OCI-LY7 (cell line): Measurements from ENCODE around the gene ATG4C. TPM values are rescaled to one million over a fixed set of nuclear protein-coding genes. Genes with fewer than 3 reads are reported as not detected.
A peak's percentile ranks its signal among the peaks of the same experiment; 100 is the strongest.
"Not testable (repeated sequence)": the region's sequence is repeated elsewhere in the genome, so short reads cannot be mapped to it uniquely, and the experiment has no call there.

Experiments used
- BruUV-seq: library from RNA; stranded (reverse); fragments of 400-500 nt; replicated peaks from 2 replicates; lab custom pipeline; 2021; lab: Mats Ljungman, UMichigan
- CTCF ChIA-PET: fragments of 300-600 bp; sonication (Branson Sonifier 250); formaldehyde crosslinking; loops from one replicate; lab custom pipeline; 2022; ENCODE audit warnings: antibody characterized with exemption; ENCODE audit not compliant: unreplicated experiment; lab: Charles Lee
- POLR2A ChIA-PET: fragments of 300-600 bp; sonication (Branson Sonifier 250); formaldehyde crosslinking; loops from one replicate; lab custom pipeline; 2022; ENCODE audit warnings: antibody characterized with exemption; lab: Charles Lee
- DNase-seq: peaks from one replicate; pipeline ENCODE4 v3.0.0-alpha.2; 2015; ENCODE audit warnings: low spot score
- H2AFZ ChIP-seq: fragments of 200-600 bp; sonication (generic), shearing (Covaris generic); 2 replicates; pipeline ENCODE4 v1.6.1; 2014; ENCODE audit warnings: mild to moderate bottlenecking, antibody characterized with exemption, low read length, moderate library complexity
- H3K27ac ChIP-seq: fragments of 200-600 bp; sonication (generic); 2 replicates; pipeline ENCODE4 v1.5.1; 2014; ENCODE audit warnings: mixed run types, low read depth, mild to moderate bottlenecking, moderate library complexity, low read length, inconsistent platforms; ENCODE audit not compliant: poor library complexity, severe bottlenecking
- H3K36me3 ChIP-seq: fragments of 200-600 bp; sonication (generic); 2 replicates; pipeline ENCODE4 v1.6.1; 2014; ENCODE audit warnings: mild to moderate bottlenecking, antibody characterized with exemption, low read length, moderate library complexity, mixed read lengths; ENCODE audit not compliant: insufficient read depth
- H3K4me1 ChIP-seq: fragments of 200-600 bp; sonication (generic); 2 replicates; pipeline ENCODE4 v1.5.1; 2014; ENCODE audit warnings: mild to moderate bottlenecking, low read length; ENCODE audit not compliant: insufficient read depth, poor library complexity, severe bottlenecking
- H3K4me2 ChIP-seq: fragments of 200-600 bp; sonication (generic); 2 replicates; pipeline ENCODE4 v1.6.1; 2014; ENCODE audit warnings: mild to moderate bottlenecking, low read length
- H3K4me3 ChIP-seq: fragments of 200-600 bp; sonication (generic); 2 replicates; pipeline ENCODE4 v1.5.1; 2014; ENCODE audit warnings: mild to moderate bottlenecking, low read depth, low read length; ENCODE audit not compliant: poor library complexity, severe bottlenecking
- H3K79me2 ChIP-seq: fragments of 200-600 bp; sonication (generic); 2 replicates; pipeline ENCODE4 v1.6.1; 2016; ENCODE audit warnings: low read depth, mild to moderate bottlenecking, low read length, moderate library complexity, mixed read lengths; ENCODE audit not compliant: insufficient read depth
- H3K9me2 ChIP-seq: fragments of 200-600 bp; sonication (generic); 2 replicates; pipeline ENCODE4 v1.6.1; 2016; ENCODE audit warnings: mild to moderate bottlenecking, low read length, mixed read lengths; ENCODE audit not compliant: insufficient read depth
- H3K9me3 ChIP-seq: fragments of 200-600 bp; sonication (generic); 2 replicates; pipeline ENCODE4 v1.6.1; 2014; ENCODE audit warnings: mild to moderate bottlenecking, mixed run types, low read length, mixed read lengths
- H4K20me1 ChIP-seq: fragments of 200-600 bp; sonication (generic); 2 replicates; pipeline ENCODE4 v1.6.1; 2014; ENCODE audit warnings: mild to moderate bottlenecking, antibody characterized with exemption, low read length, moderate library complexity, mixed read lengths; ENCODE audit not compliant: insufficient read depth
- EZH2phosphoT487 ChIP-seq: fragments of 200-600 bp; sonication (generic); IDR thresholded peaks from 2 replicates; pipeline ENCODE4 v1.6.1; 2018; ENCODE audit warnings: low read depth, borderline replicate concordance, mild to moderate bottlenecking, mixed run types, antibody characterized with exemption, low read length, moderate library complexity, mixed read lengths
- intact Hi-C: fragments of 100-400 bp; cut with micrococcal nuclease; formaldehyde crosslinking; loops from one replicate; pipeline ENCODE4 v1.10.0; 2022; ENCODE audit not compliant: unreplicated experiment
- total RNA-seq, 2 experiments: library from RNA; depleted of rRNA in 1 of 2; stranded (reverse); fragments of >200 nt in 1 of 2; shearing (Covaris generic) in 1 of 2; gene quantifications; 2 replicates each; pipeline ENCODE4 v1.2.3, GENCODE V29; 2014 to 2022
- TF ChIP-seq, protein P1 (sequence below): fragments of 200-600 bp; sonication (generic); conservative IDR thresholded peaks from 2 replicates; pipeline ENCODE4 v1.5.1; 2014; ENCODE audit warnings: mild to moderate bottlenecking, antibody characterized with exemption, low read length, moderate library complexity, mixed read lengths

Gene ATG4C
- total RNA-seq, 2 experiments from 2014 or later: 7.3 to 15.2 TPM

DNA sequence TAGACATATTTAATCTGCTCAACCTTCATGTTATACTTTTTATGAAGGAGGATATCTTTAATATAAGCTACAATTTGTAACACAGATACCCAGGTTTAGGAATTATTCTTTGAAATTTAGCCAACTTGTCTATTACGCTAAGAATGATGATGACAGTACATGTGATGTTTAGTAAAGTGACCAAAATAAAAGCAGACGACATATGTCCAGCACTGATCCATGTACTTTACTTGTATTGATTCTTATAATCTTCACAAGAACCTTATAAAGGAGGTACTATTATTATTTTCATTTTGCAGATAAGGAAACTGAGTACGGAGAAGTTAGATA is 37.2 kb upstream of the ATG4C start:
- ChIA-PET CTCF (interaction anchor here (1.0 to 1.1 kb wide), 2 partner anchors 12 to 216 kb away, joined by 3 to 4 read pairs; no protein-coding TSS in a partner anchor), POLR2A (interaction anchor here (0.6 to 1.2 kb wide), 3 partner anchors 19 to 128 kb away, joined by 3 to 4 read pairs (median 4); no protein-coding TSS in a partner anchor)
- Histone ChIP-seq H3K36me3 (no peaks in the 10 kb centered on the region), H3K4me2 (no peak overlapping the region), H3K9me3 (no peaks in the 10 kb centered on the region), H3K79me2 (no peaks in the 10 kb centered on the region), H3K4me1 (no peaks in the 10 kb centered on the region), H4K20me1 (no peaks in the 10 kb centered on the region; the same call in 1 of the 2 replicates), H2AFZ (no peak overlapping the region), H3K9me2 (no peaks in the 10 kb centered on the region), H3K27ac (no peak overlapping the region), H3K4me3 (no peak overlapping the region)
- BruUV-seq: no TSS peak
- TF ChIP-seq, protein P1, sequence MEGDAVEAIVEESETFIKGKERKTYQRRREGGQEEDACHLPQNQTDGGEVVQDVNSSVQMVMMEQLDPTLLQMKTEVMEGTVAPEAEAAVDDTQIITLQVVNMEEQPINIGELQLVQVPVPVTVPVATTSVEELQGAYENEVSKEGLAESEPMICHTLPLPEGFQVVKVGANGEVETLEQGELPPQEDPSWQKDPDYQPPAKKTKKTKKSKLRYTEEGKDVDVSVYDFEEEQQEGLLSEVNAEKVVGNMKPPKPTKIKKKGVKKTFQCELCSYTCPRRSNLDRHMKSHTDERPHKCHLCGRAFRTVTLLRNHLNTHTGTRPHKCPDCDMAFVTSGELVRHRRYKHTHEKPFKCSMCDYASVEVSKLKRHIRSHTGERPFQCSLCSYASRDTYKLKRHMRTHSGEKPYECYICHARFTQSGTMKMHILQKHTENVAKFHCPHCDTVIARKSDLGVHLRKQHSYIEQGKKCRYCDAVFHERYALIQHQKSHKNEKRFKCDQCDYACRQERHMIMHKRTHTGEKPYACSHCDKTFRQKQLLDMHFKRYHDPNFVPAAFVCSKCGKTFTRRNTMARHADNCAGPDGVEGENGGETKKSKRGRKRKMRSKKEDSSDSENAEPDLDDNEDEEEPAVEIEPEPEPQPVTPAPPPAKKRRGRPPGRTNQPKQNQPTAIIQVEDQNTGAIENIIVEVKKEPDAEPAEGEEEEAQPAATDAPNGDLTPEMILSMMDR: peak; percentile 46; the same call in 1 of the 2 replicates
- no peak for TF ChIP-seq EZH2phosphoT487
- no peak for DNase-seq
- intact Hi-C loops: loop anchor here (1.0 to 10.0 kb wide), 3 partner anchors 216 to 571 kb away; no protein-coding TSS in a partner anchor

DNA sequence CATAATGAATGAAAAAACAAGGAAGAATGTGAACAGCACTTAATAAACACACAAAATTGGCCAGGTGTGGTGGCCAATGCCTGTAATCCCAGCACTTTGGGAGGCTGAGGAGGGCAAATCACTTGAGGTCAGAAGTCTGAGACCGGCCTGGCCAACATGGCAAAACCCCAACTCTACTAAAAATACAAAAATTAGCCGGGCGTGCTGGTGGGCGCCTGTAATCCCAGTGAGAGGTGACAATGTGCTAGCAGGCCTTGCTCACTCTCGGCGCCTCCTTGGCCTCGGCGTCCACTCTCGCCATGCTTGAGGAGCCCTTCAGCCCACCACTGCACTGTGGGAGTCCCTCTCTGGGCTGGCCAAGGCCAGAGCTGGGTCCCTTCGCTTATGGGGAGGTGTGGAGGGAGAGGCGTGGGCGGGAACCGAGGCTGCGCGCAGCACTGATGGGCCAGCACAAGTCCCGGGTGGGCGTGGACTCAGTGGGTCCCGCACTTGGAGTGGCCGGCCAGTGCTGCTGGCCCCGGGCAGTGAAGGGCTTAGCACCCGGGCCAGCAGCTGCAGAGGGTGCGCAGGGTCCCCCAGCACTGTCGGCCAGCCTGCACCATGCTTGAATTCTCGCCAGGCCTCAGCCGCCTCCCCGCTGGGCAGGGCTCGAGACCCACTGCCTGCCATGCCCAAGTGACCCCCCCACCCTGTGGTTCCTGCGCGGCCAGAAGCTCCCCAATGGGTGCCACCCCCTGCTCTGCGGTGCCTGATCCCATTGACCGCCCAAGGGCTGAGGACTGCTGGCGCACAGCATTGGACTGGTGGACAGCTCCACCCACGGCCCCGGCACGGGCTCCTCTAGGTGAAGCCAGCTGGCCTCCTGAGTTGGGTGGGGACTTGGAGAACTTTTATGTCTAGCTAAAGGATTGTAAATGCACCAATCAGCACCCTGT is 30.6 kb upstream of the ATG4C start:
- ChIA-PET CTCF (no interaction called here), POLR2A (interaction anchor here (0.9 kb wide), 1 partner anchor 229 kb away, joined by 3 read pairs; no protein-coding TSS in a partner anchor)
- Histone ChIP-seq H4K20me1 (no peaks in the 10 kb centered on the region), H3K4me1 (no peaks in the 10 kb centered on the region), H3K27ac (no peak overlapping the region), H3K36me3 (no peaks in the 10 kb centered on the region), H3K4me3 (no peak overlapping the region), H3K4me2 (no peak overlapping the region), H3K9me3 (no peaks in the 10 kb centered on the region), H3K9me2 (no peaks in the 10 kb centered on the region), H3K79me2 (no peaks in the 10 kb centered on the region), H2AFZ (no peak overlapping the region)
- intact Hi-C loops: no loop called here
- DNase-seq: no peak
- no peak for TF ChIP-seq EZH2phosphoT487
- TF ChIP-seq, protein P1: no peak
- no TSS peak for BruUV-seq

DNA sequence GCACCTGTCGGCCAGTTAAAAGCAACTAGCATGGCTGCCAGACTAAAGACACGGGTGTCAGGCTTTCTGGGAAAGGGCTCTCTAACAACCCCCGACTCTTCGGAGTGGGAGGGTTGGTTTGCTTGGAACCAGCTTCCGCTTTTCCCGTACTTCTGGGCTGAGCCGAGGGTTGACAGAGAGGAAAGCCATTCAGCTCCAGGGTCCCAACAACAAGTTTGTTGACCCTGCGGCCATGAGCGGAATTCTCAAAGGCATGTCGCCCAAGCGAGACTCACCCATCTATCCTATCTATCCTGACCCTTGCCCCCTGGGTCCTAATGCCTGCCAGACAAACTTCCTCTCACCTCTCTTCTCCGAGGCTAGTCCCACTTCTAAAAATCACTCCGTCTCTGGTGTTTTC is 29.0 kb upstream of the ATG4C start:
- POLR2A ChIA-PET, H3K4me3 ChIP-seq, DNase-seq, H3K9me3 ChIP-seq, CTCF ChIA-PET, H2AFZ ChIP-seq, H3K4me1 ChIP-seq, H3K79me2 ChIP-seq, H3K27ac ChIP-seq, intact Hi-C loops, BruUV-seq, H3K36me3 ChIP-seq, H3K9me2 ChIP-seq, H3K4me2 ChIP-seq, H4K20me1 ChIP-seq: not testable (repeated sequence)

DNA sequence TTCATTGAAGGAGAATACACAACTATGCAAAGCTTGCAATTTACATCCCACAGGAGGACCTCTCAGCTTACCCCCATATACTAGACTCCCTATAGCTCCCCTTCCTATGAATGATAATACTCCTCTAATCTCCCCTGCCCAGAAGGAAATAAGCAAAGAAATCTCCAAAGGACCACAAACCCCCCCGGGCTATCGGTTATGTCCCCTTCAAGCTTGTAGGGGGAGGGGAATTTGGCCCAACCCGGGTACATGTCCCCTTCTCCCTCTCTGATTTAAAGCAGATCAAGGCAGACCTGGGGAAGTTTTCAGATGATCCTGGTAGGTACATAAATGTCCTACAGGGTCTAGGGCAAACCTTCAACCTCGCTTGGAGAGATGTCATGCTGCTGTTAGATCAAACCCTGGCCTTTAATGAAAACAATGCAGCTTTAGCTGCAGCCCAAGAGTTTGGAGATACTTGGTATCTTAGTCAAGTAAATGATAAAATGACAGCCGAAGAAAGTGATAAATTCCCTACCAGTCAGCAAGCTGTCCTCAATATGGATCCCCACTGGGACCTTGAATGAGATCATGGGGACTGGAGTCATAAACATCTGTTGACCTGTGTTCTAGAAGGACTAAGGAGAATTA is 27.6 kb upstream of the ATG4C start:
- H2AFZ ChIP-seq, H3K9me3 ChIP-seq, DNase-seq, BruUV-seq, H3K4me2 ChIP-seq, H3K4me3 ChIP-seq, H3K79me2 ChIP-seq, H3K4me1 ChIP-seq, intact Hi-C loops, H4K20me1 ChIP-seq, CTCF ChIA-PET, H3K27ac ChIP-seq, H3K9me2 ChIP-seq, H3K36me3 ChIP-seq: not testable (repeated sequence)
- POLR2A ChIA-PET: interaction anchor here (0.6 kb wide), 1 partner anchor 12 kb away, joined by 3 read pairs; no protein-coding TSS in a partner anchor
